GM12878 (cell line): ENCODE measurements around the gene ORAI1. TPM values are rescaled to one million over a fixed set of nuclear protein-coding genes. Genes with fewer than 3 reads are reported as not detected.
A peak's percentile ranks its signal among the peaks of the same experiment; 100 is the strongest.

Source experiments
- EED ChIP-seq: sonication (generic); IDR thresholded peaks from 2 replicates; pipeline ENCODE4 v1.6.1; 2016; ENCODE audit warnings: antibody characterized with exemption, low read depth
- FOXM1 ChIP-seq: IDR thresholded peaks from 2 replicates; pipeline ENCODE4 v1.6.1; 2012; ENCODE audit warnings: low read depth, mild to moderate bottlenecking, inconsistent platforms, low read length, moderate library complexity
- REST ChIP-seq: IDR thresholded peaks from 2 replicates; pipeline ENCODE4 v1.6.1; 2012; ENCODE audit warnings: mild to moderate bottlenecking, low read depth, low read length
- SIN3A ChIP-seq: IDR thresholded peaks from 2 replicates; pipeline ENCODE4 v1.6.1; 2012; ENCODE audit warnings: low read depth, low read length, improper control_type of control experiment
- SRF ChIP-seq, 2 experiments: IDR thresholded peaks; 2 replicates each; pipeline ENCODE4 v1.6.1; 2011; ENCODE audit warnings: low read depth in 2 of 2, low read length in 2 of 2, mild to moderate bottlenecking in 1 of 2, moderate library complexity in 1 of 2
- STAT3 ChIP-seq: IDR thresholded peaks from 2 replicates; pipeline ENCODE4 v1.6.1; 2011; ENCODE audit warnings: low read depth, low read length, improper control_type of control experiment
- TCF3 ChIP-seq: IDR thresholded peaks from 2 replicates; pipeline ENCODE4 v1.6.1; 2012; ENCODE audit warnings: low read depth, mild to moderate bottlenecking, low read length, borderline replicate concordance; ENCODE audit not compliant: insufficient read depth
- ZBTB33 ChIP-seq: fragments of 450-650 bp; IDR thresholded peaks from 2 replicates; pipeline ENCODE4 v1.6.1; 2017; ENCODE audit warnings: mild to moderate bottlenecking
- ZNF217 ChIP-seq: fragments of 450-650 bp; IDR thresholded peaks from 2 replicates; pipeline ENCODE4 v1.6.1; 2017; ENCODE audit warnings: antibody characterized with exemption, mild to moderate bottlenecking
- ZNF24 ChIP-seq: fragments of 450-650 bp; IDR thresholded peaks from 2 replicates; pipeline ENCODE4 v1.6.1; 2017; ENCODE audit warnings: antibody characterized with exemption, mild to moderate bottlenecking
- ZNF274 ChIP-seq: IDR thresholded peaks from one replicate; pipeline ENCODE4 v1.8.0; 2011; ENCODE audit not compliant: insufficient read length, insufficient read depth
- polyA plus RNA-seq, 11 experiments: library from polyadenylated mRNA; depleted of rRNA in 4 of 11; unstranded in 6 of 11; stranded (reverse) in 5 of 11; fragments of >200 nt; fragmentation: Nextera tagmentation in 4 of 11; fragmentation: Illumina TruSeq in 1 of 11; extraction: Ambion mirVana in 4 of 11; extraction: Trizol in 1 of 11; gene quantifications; 1 replicate in 1 of 11; 2 replicates in 10 of 11; pipeline versions ENCODE4 v1.2.1 to v1.2.3, GENCODE V29; 2011 to 2016; ENCODE audit warnings: inconsistent platforms in 2 of 11, missing spikeins in 2 of 11, low read depth in 1 of 11
- total RNA-seq, 4 experiments: library from RNA; depleted of rRNA in 3 of 4; stranded (reverse); fragments of >200 nt in 3 of 4; fragmentation: Illumina TruSeq in 1 of 4; extraction: Trizol in 1 of 4; gene quantifications; 2 replicates each; pipeline versions ENCODE4 v1.2.1 to v1.2.3, GENCODE V29; 2013 to 2021
- TF ChIP-seq, protein P1 (sequence below): IDR thresholded peaks from 2 replicates; pipeline ENCODE4 v1.6.1; 2011; ENCODE audit warnings: low read depth, mild to moderate bottlenecking, low read length, moderate library complexity, borderline replicate concordance; ENCODE audit errors: extremely low read depth
- TF ChIP-seq, protein P2 (sequence below): fragments of 450-650 bp; IDR thresholded peaks from 2 replicates; pipeline ENCODE4 v1.6.1; 2017; ENCODE audit warnings: mild to moderate bottlenecking, moderate library complexity
- TF ChIP-seq, protein P3 (sequence below): fragments of 150-350 bp; IDR thresholded peaks from 2 replicates; pipeline ENCODE4 v1.6.1; 2014; ENCODE audit warnings: mild to moderate bottlenecking, low read depth, low read length

ORAI1 gene
- total and polyA plus RNA-seq, 10 of the 15 experiments (the other 5 are each of a cell fraction or from before 2014, with no cell fraction given): 5.5 to 33.1 (median 11.8) TPM

- TF ChIP-seq, protein P1, sequence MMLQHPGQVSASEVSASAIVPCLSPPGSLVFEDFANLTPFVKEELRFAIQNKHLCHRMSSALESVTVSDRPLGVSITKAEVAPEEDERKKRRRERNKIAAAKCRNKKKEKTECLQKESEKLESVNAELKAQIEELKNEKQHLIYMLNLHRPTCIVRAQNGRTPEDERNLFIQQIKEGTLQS: peak; percentile 43; the same call in 1 of the 2 replicates
- TF ChIP-seq ZBTB33: peak; percentile 44; the same call in 1 of the 2 replicates
- TF ChIP-seq ZNF24: no peak
- TF ChIP-seq TCF3: no peak
- TF ChIP-seq STAT3: no peak
- no peak for TF ChIP-seq ZNF217
- TF ChIP-seq ZNF274: no peak
- TF ChIP-seq SRF (IDR thresholded peaks at IDR 0.05; ENCODE audit: low read depth in 2 of 2, low read length in 2 of 2): no peak
- TF ChIP-seq, protein P2, sequence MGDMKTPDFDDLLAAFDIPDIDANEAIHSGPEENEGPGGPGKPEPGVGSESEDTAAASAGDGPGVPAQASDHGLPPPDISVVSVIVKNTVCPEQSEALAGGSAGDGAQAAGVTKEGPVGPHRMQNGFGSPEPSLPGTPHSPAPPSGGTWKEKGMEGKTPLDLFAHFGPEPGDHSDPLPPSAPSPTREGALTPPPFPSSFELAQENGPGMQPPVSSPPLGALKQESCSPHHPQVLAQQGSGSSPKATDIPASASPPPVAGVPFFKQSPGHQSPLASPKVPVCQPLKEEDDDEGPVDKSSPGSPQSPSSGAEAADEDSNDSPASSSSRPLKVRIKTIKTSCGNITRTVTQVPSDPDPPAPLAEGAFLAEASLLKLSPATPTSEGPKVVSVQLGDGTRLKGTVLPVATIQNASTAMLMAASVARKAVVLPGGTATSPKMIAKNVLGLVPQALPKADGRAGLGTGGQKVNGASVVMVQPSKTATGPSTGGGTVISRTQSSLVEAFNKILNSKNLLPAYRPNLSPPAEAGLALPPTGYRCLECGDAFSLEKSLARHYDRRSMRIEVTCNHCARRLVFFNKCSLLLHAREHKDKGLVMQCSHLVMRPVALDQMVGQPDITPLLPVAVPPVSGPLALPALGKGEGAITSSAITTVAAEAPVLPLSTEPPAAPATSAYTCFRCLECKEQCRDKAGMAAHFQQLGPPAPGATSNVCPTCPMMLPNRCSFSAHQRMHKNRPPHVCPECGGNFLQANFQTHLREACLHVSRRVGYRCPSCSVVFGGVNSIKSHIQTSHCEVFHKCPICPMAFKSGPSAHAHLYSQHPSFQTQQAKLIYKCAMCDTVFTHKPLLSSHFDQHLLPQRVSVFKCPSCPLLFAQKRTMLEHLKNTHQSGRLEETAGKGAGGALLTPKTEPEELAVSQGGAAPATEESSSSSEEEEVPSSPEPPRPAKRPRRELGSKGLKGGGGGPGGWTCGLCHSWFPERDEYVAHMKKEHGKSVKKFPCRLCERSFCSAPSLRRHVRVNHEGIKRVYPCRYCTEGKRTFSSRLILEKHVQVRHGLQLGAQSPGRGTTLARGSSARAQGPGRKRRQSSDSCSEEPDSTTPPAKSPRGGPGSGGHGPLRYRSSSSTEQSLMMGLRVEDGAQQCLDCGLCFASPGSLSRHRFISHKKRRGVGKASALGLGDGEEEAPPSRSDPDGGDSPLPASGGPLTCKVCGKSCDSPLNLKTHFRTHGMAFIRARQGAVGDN: no peak
- no peak for TF ChIP-seq REST
- TF ChIP-seq FOXM1: no peak
- no peak for TF ChIP-seq SIN3A
- TF ChIP-seq, protein P3, sequence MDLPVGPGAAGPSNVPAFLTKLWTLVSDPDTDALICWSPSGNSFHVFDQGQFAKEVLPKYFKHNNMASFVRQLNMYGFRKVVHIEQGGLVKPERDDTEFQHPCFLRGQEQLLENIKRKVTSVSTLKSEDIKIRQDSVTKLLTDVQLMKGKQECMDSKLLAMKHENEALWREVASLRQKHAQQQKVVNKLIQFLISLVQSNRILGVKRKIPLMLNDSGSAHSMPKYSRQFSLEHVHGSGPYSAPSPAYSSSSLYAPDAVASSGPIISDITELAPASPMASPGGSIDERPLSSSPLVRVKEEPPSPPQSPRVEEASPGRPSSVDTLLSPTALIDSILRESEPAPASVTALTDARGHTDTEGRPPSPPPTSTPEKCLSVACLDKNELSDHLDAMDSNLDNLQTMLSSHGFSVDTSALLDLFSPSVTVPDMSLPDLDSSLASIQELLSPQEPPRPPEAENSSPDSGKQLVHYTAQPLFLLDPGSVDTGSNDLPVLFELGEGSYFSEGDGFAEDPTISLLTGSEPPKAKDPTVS: no peak
- TF ChIP-seq EED: no peak
Measured at GRCh38 chr12:121581686-121582429, 44.5 kb upstream of the ORAI1 start (continued).
